ENCODE data around the gene ZNF484. TPM values are rescaled to one million over a fixed set of nuclear protein-coding genes. Genes with fewer than 3 reads are reported as not detected.
"Not testable (repeated sequence)": the region's sequence is repeated elsewhere in the genome, so short reads cannot be mapped to it uniquely, and the experiment has no call there.

Gene ZNF484
- polyA plus RNA-seq (2013, experiment 1 of 2), result 3.4 TPM
- polyA plus RNA-seq (2013, experiment 2 of 2), result 3.2 TPM

GRCh38 chr9:92877531-92878430 is at the start of gene ZNF484:
TSS of gene ZNF484 (minus strand) at chr9:92878038. CDS start at chr9:92875029, 3,009 bp downstream.
- WGBS (ENCODE audit: extremely low coverage, insufficient coverage, low lambda C conversion rate), result no CpG with 5 or more reads among the region's 28 CpGs
- Histone ChIP-seq H3K56ac (ENCODE audit: low read length) (peak within 1 kb of the TSS; percentile 90), H3K79me2 (ENCODE audit: control insufficient read depth, insufficient read depth, low read length) (peaks cover 5% of the 10 kb centered on the region), H4K8ac (ENCODE audit: low read depth, low read length) (no peak within 1 kb of the TSS), H3K4me2 (ENCODE audit: low read length) (peak within 1 kb of the TSS; percentile 21), H3K23ac (ENCODE audit: low read length) (no peak within 1 kb of the TSS), H2AK5ac (ENCODE audit: low read length) (no peak within 1 kb of the TSS), H3K79me1 (ENCODE audit: low read length) (peaks cover 4% of the 10 kb centered on the region), H2BK120ac (ENCODE audit: low read depth, low read length) (no peak within 1 kb of the TSS), H3K4ac (ENCODE audit: low read depth, low read length) (no peak within 1 kb of the TSS), H2BK5ac (ENCODE audit: low read length) (peak within 1 kb of the TSS; percentile 68), H4K5ac (ENCODE audit: low read length) (no peak within 1 kb of the TSS), H3K9ac (ENCODE audit: low read length) (peak within 1 kb of the TSS; percentile 84), H3K27me3 (ENCODE audit: insufficient read depth, low read length, poor library complexity) (no peaks in the 10 kb centered on the region), H3K4me1 (ENCODE audit: control insufficient read depth, low read depth, low read length) (no peaks in the 10 kb centered on the region), H2BK15ac (replicated peaks; ENCODE audit: low read depth) (no peak within 1 kb of the TSS), H3K4me3 (ENCODE audit: low read length) (peak within 1 kb of the TSS; percentile 82), H3K36me3 (ENCODE audit: control insufficient read depth, insufficient read depth, low read length) (no peaks in the 10 kb centered on the region), H3K18ac (ENCODE audit: low read length) (no peak within 1 kb of the TSS), H3K27ac (ENCODE audit: low read depth, low read length) (no peak within 1 kb of the TSS)
- DNase-seq, result peak; percentile 99

GRCh38 chr9:92920437-92920836 is 42.6 kb upstream of the ZNF484 start:
- no peak overlapping the region for H3K56ac ChIP-seq (ENCODE audit: low read length)
- no peak overlapping the region for H3K9ac ChIP-seq (ENCODE audit: low read length)
- H3K4me2 ChIP-seq (ENCODE audit: low read length), result no peak overlapping the region
- no peak overlapping the region for H2BK120ac ChIP-seq (ENCODE audit: low read depth, low read length)
- H3K36me3 ChIP-seq (ENCODE audit: control insufficient read depth, insufficient read depth, low read length), result no peaks in the 10 kb centered on the region
- H2BK5ac ChIP-seq (ENCODE audit: low read length), result no peak overlapping the region
- no peak overlapping the region for H3K23ac ChIP-seq (ENCODE audit: low read length)
- DNase-seq, result no peak
- H4K8ac ChIP-seq (ENCODE audit: low read depth, low read length), result no peak overlapping the region
- no peaks in the 10 kb centered on the region for H3K79me1 ChIP-seq (ENCODE audit: low read length)
- no peak overlapping the region for H4K5ac ChIP-seq (ENCODE audit: low read length)
- H2AK5ac ChIP-seq (ENCODE audit: low read length), result no peak overlapping the region
- no peaks in the 10 kb centered on the region for H3K4me1 ChIP-seq (ENCODE audit: control insufficient read depth, low read depth, low read length)
- no peak overlapping the region for H2BK15ac ChIP-seq (replicated peaks; ENCODE audit: low read depth)
- no peak overlapping the region for H3K27ac ChIP-seq (ENCODE audit: low read depth, low read length)
- no peaks in the 10 kb centered on the region for H3K27me3 ChIP-seq (ENCODE audit: insufficient read depth, low read length, poor library complexity)
- H3K79me2 ChIP-seq (ENCODE audit: control insufficient read depth, insufficient read depth, low read length), result no peaks in the 10 kb centered on the region
- no CpG with 5 or more reads among the region's 1 CpG for WGBS (ENCODE audit: extremely low coverage, insufficient coverage, low lambda C conversion rate)
- no peak overlapping the region for H3K18ac ChIP-seq (ENCODE audit: low read length)
- H3K4me3 ChIP-seq (ENCODE audit: low read length), result no peak overlapping the region
- H3K4ac ChIP-seq (ENCODE audit: low read depth, low read length), result no peak overlapping the region

- Histone ChIP-seq H3K23ac (ENCODE audit: low read length) (no peak overlapping the region), H2BK120ac (ENCODE audit: low read depth, low read length) (no peak overlapping the region), H3K4me2 (ENCODE audit: low read length) (no peak overlapping the region), H3K4me3 (ENCODE audit: low read length) (no peak overlapping the region), H4K8ac (ENCODE audit: low read depth, low read length) (no peak overlapping the region), H4K5ac (ENCODE audit: low read length) (no peak overlapping the region), H2BK15ac (replicated peaks; ENCODE audit: low read depth) (no peak overlapping the region), H3K4ac (ENCODE audit: low read depth, low read length) (no peak overlapping the region), H3K79me2 (ENCODE audit: control insufficient read depth, insufficient read depth, low read length) (no peaks in the 10 kb centered on the region), H3K27ac (ENCODE audit: low read depth, low read length) (no peak overlapping the region), H3K79me1 (ENCODE audit: low read length) (no peaks in the 10 kb centered on the region), H3K18ac (ENCODE audit: low read length) (no peak overlapping the region), H3K9ac (ENCODE audit: low read length) (no peak overlapping the region), H3K4me1 (ENCODE audit: control insufficient read depth, low read depth, low read length) (no peaks in the 10 kb centered on the region), H2AK5ac (ENCODE audit: low read length) (no peak overlapping the region), H3K36me3 (ENCODE audit: control insufficient read depth, insufficient read depth, low read length) (no peaks in the 10 kb centered on the region), H3K56ac (ENCODE audit: low read length) (no peak overlapping the region), H3K27me3 (ENCODE audit: insufficient read depth, low read length, poor library complexity) (no peaks in the 10 kb centered on the region), H2BK5ac (ENCODE audit: low read length) (no peak overlapping the region)
- DNase-seq, result peak; percentile 27
- WGBS (ENCODE audit: extremely low coverage, insufficient coverage, low lambda C conversion rate), result no CpG with 5 or more reads among the region's 2 CpGs
Measured at GRCh38 chr9:92917176-92917800, 39.5 kb upstream of the ZNF484 start.

- no peak overlapping the region for H3K4me2 ChIP-seq (ENCODE audit: low read length)
- no peaks in the 10 kb centered on the region for H3K4me1 ChIP-seq (ENCODE audit: control insufficient read depth, low read depth, low read length)
- no peaks in the 10 kb centered on the region for H3K79me1 ChIP-seq (ENCODE audit: low read length)
- no peak overlapping the region for H2AK5ac ChIP-seq (ENCODE audit: low read length)
- H2BK120ac ChIP-seq (ENCODE audit: low read depth, low read length), result no peak overlapping the region
- no peak overlapping the region for H4K5ac ChIP-seq (ENCODE audit: low read length)
- no peaks in the 10 kb centered on the region for H3K27me3 ChIP-seq (ENCODE audit: insufficient read depth, low read length, poor library complexity)
- H3K79me2 ChIP-seq (ENCODE audit: control insufficient read depth, insufficient read depth, low read length), result no peaks in the 10 kb centered on the region
- no peak overlapping the region for H3K18ac ChIP-seq (ENCODE audit: low read length)
- no peak for DNase-seq
- no peak overlapping the region for H3K9ac ChIP-seq (ENCODE audit: low read length)
- no peak overlapping the region for H3K27ac ChIP-seq (ENCODE audit: low read depth, low read length)
- no peak overlapping the region for H3K56ac ChIP-seq (ENCODE audit: low read length)
- no peak overlapping the region for H3K23ac ChIP-seq (ENCODE audit: low read length)
- H3K4ac ChIP-seq (ENCODE audit: low read depth, low read length), result no peak overlapping the region
- H2BK15ac ChIP-seq (replicated peaks; ENCODE audit: low read depth), result no peak overlapping the region
- no peak overlapping the region for H2BK5ac ChIP-seq (ENCODE audit: low read length)
- no CpG with 5 or more reads among the region's 11 CpGs for WGBS (ENCODE audit: extremely low coverage, insufficient coverage, low lambda C conversion rate)
- H3K4me3 ChIP-seq (ENCODE audit: low read length), result no peak overlapping the region
- no peaks in the 10 kb centered on the region for H3K36me3 ChIP-seq (ENCODE audit: control insufficient read depth, insufficient read depth, low read length)
- no peak overlapping the region for H4K8ac ChIP-seq (ENCODE audit: low read depth, low read length)
Measured at GRCh38 chr9:92911511-92912475, 34.0 kb upstream of the ZNF484 start.

- no CpG with 5 or more reads among the region's 6 CpGs for WGBS (ENCODE audit: extremely low coverage, insufficient coverage, low lambda C conversion rate)
- H2BK15ac ChIP-seq (replicated peaks; ENCODE audit: low read depth); H3K9ac ChIP-seq (ENCODE audit: low read length); H2AK5ac ChIP-seq (ENCODE audit: low read length); H3K4me3 ChIP-seq (ENCODE audit: low read length); H3K79me1 ChIP-seq (ENCODE audit: low read length); H2BK5ac ChIP-seq (ENCODE audit: low read length); H3K18ac ChIP-seq (ENCODE audit: low read length); DNase-seq; H3K79me2 ChIP-seq (ENCODE audit: control insufficient read depth, insufficient read depth, low read length); H4K8ac ChIP-seq (ENCODE audit: low read depth, low read length); H3K36me3 ChIP-seq (ENCODE audit: control insufficient read depth, insufficient read depth, low read length); H3K27ac ChIP-seq (ENCODE audit: low read depth, low read length); H3K56ac ChIP-seq (ENCODE audit: low read length); H3K4me2 ChIP-seq (ENCODE audit: low read length); H3K27me3 ChIP-seq (ENCODE audit: insufficient read depth, low read length, poor library complexity); H3K23ac ChIP-seq (ENCODE audit: low read length); H2BK120ac ChIP-seq (ENCODE audit: low read depth, low read length); H3K4me1 ChIP-seq (ENCODE audit: control insufficient read depth, low read depth, low read length); H4K5ac ChIP-seq (ENCODE audit: low read length); H3K4ac ChIP-seq (ENCODE audit: low read depth, low read length): not testable (repeated sequence)
Measured at GRCh38 chr9:92905137-92905536, 27.3 kb upstream of the ZNF484 start.
